Measurements from ENCODE around the gene TNFRSF1B.

DNA sequence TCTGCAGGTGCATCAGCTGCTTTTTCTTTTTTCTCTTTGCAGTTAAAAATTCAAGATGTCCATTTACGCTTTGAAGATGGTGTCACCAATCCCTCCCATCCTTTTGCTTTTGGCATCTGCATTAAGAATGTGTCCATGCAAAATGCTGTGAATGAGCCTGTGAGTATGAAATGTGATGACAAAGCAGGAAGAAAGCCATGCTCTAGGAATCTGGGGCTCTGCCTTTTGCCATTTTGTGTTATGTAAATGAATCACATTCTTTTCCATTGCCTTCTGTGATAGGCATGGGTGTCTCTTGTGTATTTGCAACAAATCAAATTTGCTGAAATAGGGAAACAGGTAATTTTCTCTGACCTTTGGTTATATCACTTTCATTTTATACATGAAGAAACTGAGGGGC, 82.4 kb downstream of the TNFRSF1B start:
- TF ChIP-seq, protein P1, sequence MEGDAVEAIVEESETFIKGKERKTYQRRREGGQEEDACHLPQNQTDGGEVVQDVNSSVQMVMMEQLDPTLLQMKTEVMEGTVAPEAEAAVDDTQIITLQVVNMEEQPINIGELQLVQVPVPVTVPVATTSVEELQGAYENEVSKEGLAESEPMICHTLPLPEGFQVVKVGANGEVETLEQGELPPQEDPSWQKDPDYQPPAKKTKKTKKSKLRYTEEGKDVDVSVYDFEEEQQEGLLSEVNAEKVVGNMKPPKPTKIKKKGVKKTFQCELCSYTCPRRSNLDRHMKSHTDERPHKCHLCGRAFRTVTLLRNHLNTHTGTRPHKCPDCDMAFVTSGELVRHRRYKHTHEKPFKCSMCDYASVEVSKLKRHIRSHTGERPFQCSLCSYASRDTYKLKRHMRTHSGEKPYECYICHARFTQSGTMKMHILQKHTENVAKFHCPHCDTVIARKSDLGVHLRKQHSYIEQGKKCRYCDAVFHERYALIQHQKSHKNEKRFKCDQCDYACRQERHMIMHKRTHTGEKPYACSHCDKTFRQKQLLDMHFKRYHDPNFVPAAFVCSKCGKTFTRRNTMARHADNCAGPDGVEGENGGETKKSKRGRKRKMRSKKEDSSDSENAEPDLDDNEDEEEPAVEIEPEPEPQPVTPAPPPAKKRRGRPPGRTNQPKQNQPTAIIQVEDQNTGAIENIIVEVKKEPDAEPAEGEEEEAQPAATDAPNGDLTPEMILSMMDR (optimal IDR thresholded peaks at IDR 0.05 in 1 of 3, IDR thresholded peaks at IDR 0.05 in 1 of 3, conservative IDR thresholded peaks at IDR 0.05 in 1 of 3; ENCODE audit: extremely low read depth in 1 of 3, insufficient read depth in 2 of 3, low read length in 3 of 3), result no peak
- no peak for TF ChIP-seq EZH2 (IDR thresholded peaks at IDR 0.05; ENCODE audit: low read length)

Measured in keratinocyte (primary cell).